CD4-positive, alpha-beta T cell treated with Interleukin-17A for 1 hour (primary cell): ENCODE measurements around the gene EIF1AD.
A peak's percentile ranks its signal among the peaks of the same experiment; 100 is the strongest.

ENCODE experiments used
- DNase-seq: peaks from one replicate; pipeline ENCODE4 v3.0.0-alpha.2; 2020

The EIF1AD gene

DNA sequence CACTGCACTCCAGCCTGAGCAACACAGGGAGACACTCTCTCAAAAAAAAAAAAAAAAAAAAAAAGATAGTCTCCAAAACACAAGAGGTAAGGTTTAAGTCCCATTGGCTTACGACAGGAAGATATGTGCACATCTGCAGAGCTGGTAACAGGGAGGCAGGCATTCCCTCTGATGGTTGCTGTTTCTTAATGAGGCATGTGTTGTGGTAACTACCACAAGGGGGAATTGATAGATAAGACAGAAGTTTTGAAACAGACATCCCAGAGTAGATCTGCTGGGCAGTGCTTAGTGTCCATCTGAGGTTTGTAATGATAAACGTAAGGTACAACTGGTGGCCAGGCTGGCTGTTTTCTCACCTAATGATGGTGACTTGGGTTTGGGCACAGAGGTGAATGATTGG is 4.7 kb downstream of the EIF1AD start:
- no peak for DNase-seq

DNA sequence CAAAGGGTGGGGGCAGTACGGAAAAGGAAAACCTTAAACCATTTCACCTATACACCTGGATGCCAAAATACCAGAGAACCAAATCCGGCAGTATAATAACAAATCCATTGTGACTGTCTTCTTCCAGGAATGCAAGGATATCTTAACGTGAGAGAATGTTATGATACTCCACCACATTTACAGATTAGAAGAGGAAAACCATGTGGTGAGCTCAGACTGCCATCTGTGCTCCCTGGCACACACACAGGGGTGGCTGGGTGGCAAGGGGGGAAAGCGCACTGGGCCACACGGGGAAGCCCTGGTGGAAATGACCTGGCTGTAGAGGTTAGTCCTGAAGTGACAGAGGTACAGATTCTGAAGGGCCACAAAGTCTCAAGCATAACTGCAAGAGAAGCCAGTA is 9.9 kb downstream of the EIF1AD start:
- no peak for DNase-seq

DNA sequence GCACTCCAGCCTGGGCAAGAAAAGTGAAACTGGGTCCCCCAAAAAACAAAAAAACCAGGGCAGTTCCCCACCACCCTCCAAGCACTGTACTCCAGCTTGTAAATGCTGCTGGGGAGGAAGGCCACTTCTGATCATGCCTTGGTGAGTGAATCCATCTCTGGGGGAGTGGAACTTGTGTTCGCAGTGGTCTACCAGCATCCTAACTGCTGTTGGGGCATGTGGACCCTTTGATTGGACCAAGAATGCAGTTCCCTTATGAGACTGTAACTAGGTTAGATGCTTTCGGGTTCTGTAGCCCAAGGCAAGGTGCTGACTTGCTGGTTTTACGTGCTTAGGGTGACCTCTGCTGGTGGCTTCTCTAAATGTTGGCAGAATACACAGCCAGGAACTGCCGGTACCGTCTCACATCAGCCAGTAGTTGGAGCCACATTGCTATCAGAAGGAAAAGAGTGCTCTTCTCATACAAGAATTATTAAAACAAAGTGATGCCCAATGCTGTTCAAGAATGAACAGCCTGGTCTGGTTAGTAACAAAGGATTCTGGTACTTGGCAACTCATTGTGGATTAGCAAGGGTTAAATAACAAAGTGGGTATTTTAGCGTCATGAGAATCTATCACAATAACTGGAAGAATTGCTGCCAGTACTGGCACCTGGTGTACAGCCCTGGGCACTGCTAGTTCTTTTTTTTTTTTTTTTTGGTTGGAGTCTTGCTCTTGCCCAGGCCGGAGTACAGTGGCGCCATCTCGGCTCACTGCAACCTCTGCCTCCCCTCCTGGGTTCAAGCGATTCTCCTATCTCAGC is 13.0 kb downstream of the EIF1AD start:
- DNase-seq = peak; percentile 96

DNA sequence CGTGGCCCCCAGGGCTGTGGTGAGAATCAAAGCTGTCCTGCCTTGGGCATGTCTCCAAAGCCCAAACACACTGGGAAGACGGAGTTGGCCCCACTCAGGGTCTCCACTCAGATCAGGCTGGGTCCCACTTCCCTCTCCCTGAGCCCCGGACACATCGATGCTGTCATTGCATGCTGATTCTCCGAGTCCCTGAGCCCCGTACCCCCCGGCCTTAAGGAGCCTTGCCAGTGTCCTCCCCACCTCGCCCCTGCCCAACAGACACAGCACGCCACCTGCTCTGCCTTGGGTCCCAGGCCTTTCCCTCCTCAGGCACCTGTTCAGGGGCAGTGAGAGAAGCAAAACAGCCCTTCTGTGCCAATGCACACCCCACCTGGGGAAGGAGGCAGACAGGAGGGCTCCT is 14.6 kb downstream of the EIF1AD start:
- DNase-seq = no peak

DNA sequence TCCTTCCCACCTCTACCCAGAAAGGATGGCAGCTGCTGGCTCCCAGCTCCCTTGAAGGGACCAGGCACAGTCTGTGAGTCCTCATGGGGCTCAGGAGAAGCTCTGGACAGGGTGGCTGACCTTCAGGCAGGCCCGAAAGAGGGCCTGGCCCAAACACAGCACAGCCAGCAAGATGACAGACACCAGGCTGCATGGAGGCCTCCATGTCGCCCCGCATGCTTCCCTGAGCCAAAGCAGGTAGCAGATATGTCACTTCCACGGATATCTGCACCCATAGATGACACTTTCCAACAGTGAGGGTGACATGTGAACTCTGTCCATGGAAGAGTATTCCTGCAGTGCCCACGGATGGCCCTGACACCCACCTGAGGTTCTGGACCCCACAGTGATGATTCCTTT is 18.4 kb downstream of the EIF1AD start:
- no peak for DNase-seq

DNA sequence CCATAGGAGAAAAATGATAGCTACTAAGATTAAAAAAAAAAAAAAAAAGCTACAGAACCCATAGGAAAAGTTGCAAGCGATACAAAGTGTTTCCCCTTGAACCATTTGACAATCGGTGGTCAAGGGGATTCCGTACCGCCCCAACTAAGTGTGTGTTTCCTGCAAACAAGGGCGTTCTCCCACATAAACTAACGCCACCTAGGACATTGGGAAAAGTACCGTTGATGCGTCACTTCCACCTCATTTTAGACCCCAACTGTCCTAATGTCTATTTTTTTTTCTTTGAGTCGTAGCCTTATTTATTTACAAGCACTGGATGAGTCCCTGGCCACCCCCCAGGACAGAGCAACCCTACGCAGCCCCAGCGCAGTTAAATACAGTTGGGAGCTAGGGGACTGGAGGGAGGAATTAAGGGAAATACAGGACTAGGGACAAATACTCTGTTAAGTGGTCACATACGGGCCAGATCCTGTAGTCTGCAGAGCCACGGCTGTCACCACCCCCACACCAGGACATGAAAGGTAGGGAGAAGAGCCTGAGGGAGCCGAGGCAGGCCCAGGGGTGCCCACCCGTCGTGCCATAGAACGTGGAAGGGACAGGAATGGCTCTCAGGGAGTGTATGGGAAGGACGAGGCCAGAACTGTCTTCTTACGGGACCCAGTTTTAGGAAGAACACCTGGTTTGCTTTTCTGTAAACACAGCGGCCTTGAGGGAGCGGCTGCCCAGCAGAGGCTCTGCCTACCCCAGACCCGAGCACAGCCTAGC is 19.0 kb downstream of the EIF1AD start:
- DNase-seq = no peak

DNA sequence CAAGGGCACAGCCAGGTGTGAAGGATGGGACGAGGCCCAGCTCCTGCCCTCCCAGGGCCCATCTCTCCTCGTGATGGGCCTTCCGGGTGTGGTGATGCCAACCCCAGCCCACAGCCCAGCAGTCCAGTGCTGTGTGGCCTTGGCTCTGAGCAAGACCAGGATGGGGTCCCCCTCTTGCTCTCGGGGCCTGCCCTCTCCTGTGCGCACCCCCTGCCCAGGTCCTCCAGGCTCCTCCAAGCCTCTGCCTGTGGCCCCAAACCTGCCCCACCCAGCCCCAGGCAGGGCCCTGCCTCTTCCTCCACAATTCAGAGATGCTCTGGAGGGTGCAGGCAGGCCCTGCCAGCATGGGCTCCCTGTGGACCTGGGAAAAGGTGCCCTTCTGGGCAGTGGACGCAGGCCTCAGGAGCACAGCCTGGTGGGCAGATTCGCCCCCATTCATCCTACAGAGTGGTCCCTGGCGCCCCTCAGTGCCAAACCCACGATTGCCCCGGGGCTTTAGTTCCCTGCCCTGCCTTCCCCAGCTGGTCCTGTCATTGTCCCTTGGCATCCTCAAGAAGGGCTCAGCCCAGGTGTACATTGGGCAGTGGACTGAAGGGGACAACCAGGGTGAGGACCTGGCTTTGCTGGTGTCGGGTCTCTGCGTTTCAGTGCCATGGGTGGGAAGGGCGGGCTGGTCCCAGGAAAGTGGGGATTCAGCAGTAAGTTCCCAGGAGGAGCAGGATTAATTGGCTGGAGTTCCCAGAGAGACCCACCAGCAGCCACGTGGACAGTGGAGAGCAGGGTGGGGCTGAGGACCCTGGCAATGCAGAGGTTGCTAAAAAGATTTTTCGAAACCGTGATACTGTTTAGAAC is 19.8 kb downstream of the EIF1AD start:
- DNase-seq = no peak

DNA sequence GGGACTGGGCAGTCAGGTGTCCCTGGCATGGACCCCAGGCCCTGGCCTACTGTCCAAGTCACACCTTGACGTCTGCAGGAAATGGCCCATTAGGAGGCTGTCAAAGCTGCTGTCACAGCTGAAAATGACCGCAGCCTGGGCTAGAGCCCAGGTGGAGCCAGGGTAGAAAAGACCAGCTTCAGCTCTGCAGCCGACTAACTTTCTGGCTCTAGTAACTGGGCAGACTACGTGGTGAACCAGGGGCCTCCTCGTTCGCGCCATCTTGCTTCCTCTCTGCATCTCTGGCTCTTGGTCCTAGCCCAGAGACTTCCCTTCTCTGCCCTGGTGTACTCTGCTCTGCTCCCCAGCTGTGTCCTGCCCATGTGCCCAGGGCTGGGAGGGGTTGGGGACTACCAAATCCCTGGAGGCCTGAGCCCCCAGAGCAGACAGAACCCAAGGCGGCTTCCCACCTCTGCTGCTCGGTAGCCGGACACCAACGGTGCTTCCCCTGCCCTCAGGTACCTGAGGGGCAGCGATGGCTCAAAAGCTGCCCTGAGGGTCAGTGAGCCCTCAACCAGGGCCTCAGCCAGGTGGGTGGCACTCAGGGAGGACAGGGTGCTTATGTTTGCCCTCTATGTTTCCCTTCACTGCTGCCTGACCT is 20.7 kb downstream of the EIF1AD start:
- DNase-seq = no peak

DNA sequence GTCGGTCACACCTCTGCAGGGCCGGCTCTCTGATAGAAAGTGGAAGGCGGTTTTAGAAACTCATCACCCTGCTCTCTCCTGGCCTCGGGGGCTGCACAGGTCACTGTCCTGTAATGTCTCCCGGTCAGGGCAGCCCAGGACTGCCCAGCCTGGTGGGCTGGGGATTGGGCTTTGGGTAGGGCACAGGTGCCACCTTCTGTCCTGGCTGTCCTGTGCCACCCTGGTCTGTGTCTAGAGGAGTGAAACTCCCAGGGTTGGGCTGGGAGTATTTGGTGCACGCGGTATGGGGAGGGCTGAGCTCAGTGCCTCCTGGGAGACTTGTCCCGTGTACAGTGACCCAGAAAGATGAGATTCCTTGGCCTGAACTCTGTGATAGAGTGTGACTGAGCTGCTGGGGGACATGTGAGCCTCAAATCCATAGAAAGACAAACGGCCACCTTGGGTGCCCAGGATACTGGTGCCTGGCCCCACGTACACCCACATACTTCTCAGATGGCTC is 22.6 kb downstream of the EIF1AD start:
- DNase-seq = no peak

DNA sequence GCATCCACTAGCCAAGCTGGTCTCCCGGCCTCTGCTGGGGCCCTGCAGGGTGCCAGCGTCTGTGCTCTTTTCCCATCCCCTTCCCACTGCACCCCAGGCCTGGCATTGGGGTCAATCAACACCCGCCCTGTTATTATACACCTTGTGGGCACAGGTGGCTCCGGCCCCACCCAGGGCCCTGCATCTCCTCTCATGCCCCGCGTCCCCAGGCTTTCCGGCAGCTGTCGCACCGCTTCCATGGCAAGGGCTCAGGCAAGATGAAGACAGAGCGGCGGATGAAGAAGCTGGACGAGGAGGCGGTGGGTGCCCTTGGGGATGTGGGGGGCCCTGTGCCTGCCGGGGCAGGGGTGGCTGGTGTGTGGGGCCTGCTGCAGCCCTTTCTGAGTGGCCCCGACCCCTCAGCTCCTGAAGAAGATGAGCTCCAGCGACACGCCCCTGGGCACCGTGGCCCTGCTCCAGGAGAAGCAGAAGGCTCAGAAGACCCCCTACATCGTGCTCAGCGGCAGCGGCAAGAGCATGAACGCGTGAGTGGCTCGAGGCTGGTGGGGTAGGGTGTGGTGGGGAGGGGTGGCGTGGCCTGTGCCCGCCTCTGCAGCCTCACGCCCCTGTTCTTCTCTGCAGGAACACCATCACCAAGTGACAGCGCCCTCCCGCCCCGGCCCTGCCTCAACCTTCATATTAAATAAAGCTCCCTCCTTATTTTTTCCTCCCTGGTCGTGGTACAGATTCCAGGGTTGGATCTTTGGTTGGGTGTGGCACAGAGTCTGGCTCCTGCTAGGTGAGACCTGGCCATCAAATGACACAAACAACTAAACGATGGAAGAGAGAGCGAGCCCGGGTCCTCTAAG is 23.3 kb downstream of the EIF1AD start:
- DNase-seq = no peak

DNA sequence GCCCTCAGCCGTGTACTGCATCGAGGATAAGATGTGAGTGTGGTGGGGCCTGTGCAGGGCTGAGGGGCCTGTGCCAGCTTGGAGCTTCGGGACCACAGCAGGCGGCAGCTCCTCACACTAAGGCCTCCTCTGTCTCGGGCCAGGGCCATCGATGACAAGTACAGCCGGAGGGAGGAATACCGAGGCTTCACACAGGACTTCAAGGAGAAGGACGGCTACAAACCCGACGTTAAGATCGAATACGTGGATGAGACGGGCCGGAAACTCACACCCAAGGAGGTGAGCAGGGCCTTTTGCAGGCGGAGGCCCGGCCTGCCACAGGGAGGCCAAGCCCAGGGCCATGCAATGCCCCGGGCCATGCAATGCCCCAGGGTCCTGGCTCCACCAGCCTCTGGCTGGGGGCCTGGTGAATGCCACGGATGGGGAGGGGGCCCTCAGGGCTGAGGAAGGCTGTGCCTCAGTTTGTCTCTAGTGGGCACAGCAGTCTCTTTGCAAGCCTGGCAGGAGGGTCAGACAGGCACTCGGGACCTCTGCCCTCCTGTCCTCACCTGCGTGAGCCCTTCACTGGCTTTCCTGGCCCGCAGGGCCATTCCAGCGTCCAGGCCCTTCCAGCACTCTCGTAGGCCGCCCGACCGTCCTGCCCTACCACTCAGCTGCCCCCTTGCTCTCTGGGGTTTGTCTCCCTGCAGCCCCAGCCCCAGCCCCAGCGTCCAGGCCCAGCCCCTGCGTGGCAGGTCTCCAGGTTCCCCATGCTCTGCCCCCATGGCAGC is 24.2 kb downstream of the EIF1AD start:
- DNase-seq = no peak

DNA sequence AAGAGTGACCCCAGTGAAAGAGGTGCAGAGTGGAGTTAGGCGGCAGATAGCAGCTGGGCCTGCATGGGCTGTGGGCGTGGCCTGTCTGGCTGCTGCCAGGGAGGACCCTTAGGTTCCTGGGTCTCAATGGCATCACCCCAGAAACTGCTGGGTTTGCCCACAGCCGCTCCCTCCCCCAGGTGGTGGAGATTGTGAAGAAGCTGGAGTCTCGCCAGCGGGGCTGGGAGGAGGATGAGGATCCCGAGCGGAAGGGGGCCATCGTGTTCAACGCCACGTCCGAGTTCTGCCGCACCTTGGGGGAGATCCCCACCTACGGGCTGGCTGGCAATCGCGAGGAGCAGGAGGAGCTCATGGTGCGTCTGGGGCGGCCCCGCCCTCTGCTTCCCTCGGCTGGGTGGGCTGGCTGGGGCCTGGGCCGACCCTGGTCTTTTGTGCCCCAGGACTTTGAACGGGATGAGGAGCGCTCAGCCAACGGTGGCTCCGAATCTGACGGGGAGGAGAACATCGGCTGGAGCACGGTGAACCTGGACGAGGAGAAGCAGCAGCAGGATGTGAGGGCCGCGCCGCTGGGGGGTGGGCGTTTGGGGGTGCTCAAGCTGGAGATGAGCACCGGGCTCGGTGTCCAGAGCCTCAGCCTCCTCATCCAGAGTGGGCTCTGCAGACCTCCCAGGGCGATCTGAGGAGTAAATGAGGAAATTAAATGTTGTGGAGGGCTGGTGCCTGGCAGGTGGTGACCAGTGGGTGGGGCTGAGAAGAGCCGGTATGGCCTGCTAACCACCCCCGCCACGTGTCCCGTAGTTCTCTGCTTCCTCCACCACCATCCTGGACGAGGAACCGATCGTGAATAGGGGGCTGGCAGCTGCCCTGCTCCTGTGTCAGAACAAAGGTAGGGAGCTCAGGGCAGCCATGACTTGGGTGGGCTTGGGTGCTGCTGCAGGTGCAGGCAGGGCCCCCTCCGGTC is 25.5 kb downstream of the EIF1AD start:
- DNase-seq = no peak

DNA sequence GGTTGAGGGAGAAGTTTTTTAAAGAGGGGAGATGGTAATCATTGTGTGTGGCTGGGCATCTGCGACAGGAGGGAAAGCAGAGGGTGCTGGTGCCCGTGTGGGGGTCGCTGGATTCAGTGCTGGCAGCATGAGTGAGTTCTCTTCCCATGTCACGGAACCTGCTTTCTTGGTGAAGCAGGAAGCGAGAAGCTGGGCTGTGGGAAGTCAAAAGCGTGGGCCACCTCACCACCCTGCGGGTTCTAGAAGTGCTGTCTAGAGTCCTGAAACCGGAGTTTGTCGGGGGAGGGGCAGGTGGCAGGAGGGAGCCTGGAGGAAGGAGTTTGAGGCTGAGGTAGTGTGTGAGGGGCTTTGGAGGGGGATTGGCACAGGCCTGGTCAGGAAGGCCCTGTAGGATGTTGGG is 26.2 kb downstream of the EIF1AD start:
- no peak for DNase-seq

DNA sequence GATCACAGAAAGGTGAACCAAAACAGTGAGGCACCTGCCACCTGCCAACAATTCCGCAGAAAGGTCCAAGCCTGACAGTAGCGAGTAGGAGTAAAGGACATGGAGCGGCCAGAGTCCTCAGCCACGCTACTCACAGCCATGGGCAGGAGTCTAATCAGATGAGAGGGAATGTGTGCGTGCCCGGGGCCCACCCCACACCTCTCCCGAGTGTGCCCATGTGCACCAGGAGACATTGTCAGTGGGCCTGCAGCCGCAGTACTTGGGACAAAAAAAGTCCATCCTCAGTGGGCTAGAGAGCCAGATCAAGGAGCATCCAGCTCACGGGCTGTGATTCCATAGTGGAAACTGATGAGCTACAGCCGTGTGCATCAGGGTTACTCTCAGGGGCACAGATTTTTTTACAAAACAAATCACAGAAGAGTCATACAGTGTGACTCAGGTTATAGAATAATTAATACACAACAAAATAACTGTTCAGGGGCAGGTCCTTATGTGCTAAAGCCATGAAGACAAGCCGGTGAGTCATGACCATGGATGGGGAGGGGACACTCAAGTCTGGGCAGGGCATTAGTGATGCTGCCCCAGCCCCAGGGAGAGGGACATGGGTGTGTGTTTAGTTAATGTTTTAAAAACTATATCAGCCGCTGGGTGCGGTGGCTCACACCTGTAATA is 28.4 kb downstream of the EIF1AD start:
- DNase-seq = no peak

DNA sequence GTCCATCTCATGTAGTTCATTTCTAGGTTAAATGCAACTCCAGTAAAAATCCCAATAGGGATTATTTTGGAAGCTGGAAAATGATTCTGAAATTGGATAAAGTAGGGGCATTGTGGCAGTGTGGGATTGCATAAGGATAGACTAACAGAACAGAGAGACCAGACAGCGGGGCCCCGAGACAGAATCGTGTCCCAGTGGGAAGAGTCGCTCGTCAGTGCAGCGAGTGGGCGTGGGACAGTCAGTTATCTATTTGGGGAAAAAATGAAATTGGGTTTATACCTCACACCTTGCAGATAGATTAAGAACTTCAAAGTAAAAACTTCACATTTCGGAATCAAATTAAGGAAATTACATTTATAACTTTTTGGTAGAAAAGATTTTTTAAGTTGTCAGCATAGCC is 29.8 kb downstream of the EIF1AD start:
- no peak for DNase-seq

DNA sequence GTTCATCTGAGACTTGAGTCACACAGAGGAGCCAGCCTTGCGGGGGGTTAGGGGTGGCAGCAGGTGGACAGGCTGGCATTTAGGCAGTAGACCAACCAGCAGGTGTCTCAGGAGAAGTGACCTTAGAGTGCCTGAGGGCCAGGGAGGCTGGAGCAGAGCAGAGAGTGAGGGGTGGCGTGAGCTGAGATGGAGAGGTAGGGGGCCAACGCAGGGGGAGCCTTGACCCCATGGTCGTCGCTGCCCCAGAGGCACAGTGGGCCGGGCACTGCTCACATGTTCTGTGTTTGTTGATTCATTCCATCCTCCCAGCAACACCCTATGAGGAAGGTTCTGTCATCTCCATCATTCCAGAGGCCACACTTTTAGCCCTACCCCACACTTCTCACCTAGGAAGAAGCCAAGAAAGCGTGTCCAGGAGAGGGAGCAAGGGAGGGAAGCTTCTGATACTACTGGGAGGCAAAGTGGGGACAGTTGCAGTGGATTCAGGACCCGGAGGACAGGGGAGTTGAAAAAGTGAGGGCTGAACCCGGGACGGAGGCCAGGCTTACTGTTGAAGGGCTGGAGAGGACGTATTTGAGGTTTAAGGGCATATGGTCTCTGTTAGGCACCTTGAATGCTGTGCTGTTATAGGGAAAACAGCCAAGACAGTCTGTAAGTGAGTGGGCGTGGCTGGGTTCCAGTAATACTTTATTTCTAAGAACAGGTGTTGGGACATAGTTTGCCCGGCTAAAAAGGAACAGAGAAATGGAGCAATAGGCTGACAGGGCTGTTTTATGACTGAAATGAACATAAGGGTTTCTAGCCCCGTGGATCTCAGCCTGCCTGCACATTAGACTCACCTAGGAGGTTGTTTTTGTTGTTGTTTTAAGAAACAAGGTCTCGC is 33.1 kb downstream of the EIF1AD start:
- DNase-seq = no peak

DNA sequence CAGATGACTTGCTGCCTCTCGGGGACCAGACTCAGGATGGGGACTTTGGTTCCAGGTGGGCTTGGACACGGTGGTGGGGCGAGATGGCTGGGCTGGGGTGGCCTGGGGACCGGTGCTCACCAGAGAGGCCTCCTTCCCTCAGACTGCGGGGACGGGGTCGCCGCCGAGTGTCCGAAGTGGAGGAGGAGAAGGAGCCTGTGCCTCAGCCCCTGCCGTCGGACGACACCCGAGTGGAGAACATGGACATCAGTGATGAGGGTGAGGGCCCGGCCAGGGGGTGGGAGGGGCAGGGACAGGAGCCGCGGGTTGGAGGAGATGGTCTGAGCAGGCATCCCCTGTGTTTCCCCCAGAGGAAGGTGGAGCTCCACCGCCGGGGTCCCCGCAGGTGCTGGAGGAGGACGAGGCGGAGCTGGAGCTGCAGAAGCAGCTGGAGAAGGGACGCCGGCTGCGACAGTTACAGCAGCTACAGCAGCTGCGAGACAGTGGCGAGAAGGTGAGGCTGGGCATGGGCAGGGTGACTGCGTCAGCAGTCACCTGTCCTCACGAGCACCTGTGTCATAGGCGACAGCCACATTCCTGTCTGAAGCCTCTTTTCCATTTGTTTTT is 34.5 kb downstream of the EIF1AD start:
- no peak for DNase-seq
